RWPE2 (cell line): ENCODE results near the gene INSRR.

Experiments
- ATAC-seq: fragments of 200-7000 bp; cut with Tn5 transposase; 3 replicates; pipeline ENCODE4 v1.9.1; 2021; ENCODE audit warnings: low read depth
- DNase-seq: peaks from one replicate; pipeline ENCODE4 v3.0.0-alpha.2; 2020; ENCODE audit warnings: low spot score
- H3K27ac ChIP-seq: fragments of 450-650 bp; 2 replicates; pipeline ENCODE4 v1.5.1; 2017; ENCODE audit warnings: mild to moderate bottlenecking; ENCODE audit not compliant: poor library complexity, severe bottlenecking
- H3K27me3 ChIP-seq: fragments of 250-450 bp; sonication (Bioruptor Pico); 2 replicates; pipeline ENCODE4 v1.5.1; 2021; ENCODE audit warnings: mild to moderate bottlenecking, moderate library complexity; ENCODE audit not compliant: insufficient read depth, poor library complexity, severe bottlenecking
- H3K36me3 ChIP-seq: fragments of 250-450 bp; sonication (Bioruptor Pico); 2 replicates; pipeline ENCODE4 v1.5.1; 2020; ENCODE audit warnings: low read depth, mild to moderate bottlenecking, moderate library complexity
- H3K4me1 ChIP-seq: fragments of 250-450 bp; sonication (Bioruptor Pico); 2 replicates; pipeline ENCODE4 v1.5.1; 2021; ENCODE audit warnings: mild to moderate bottlenecking, moderate library complexity; ENCODE audit not compliant: insufficient read depth, poor library complexity, severe bottlenecking
- H3K4me3 ChIP-seq: fragments of 250-450 bp; sonication (Bioruptor Pico); 2 replicates; pipeline ENCODE4 v1.5.1; 2021; ENCODE audit warnings: mild to moderate bottlenecking, moderate library complexity; ENCODE audit not compliant: severe bottlenecking
- H3K9me3 ChIP-seq: fragments of 250-450 bp; sonication (Bioruptor Pico); 2 replicates; pipeline ENCODE4 v1.5.1; 2021; ENCODE audit warnings: mild to moderate bottlenecking, moderate library complexity; ENCODE audit not compliant: severe bottlenecking
- TF ChIP-seq, protein P1 (sequence below): fragments of 450-650 bp; IDR thresholded peaks from one replicate; pipeline ENCODE4 v1.5.1; 2017; ENCODE audit warnings: mild to moderate bottlenecking, moderate library complexity; ENCODE audit not compliant: poor library complexity, severe bottlenecking

Gene INSRR

GRCh38 chr1:156845055-156845952, 13.6 kb downstream of the INSRR start:
- H3K9me3 ChIP-seq: no peaks in the 10 kb centered on the region
- DNase-seq: no peak
- ATAC-seq: no peak; the same call in 2 of the 3 replicates
- no peak overlapping the region for H3K27ac ChIP-seq
- no peak overlapping the region for H3K4me3 ChIP-seq
- H3K36me3 ChIP-seq: no peaks in the 10 kb centered on the region
- H3K4me1 ChIP-seq: no peaks in the 10 kb centered on the region
- H3K27me3 ChIP-seq: no peaks in the 10 kb centered on the region
- TF ChIP-seq, protein P1, sequence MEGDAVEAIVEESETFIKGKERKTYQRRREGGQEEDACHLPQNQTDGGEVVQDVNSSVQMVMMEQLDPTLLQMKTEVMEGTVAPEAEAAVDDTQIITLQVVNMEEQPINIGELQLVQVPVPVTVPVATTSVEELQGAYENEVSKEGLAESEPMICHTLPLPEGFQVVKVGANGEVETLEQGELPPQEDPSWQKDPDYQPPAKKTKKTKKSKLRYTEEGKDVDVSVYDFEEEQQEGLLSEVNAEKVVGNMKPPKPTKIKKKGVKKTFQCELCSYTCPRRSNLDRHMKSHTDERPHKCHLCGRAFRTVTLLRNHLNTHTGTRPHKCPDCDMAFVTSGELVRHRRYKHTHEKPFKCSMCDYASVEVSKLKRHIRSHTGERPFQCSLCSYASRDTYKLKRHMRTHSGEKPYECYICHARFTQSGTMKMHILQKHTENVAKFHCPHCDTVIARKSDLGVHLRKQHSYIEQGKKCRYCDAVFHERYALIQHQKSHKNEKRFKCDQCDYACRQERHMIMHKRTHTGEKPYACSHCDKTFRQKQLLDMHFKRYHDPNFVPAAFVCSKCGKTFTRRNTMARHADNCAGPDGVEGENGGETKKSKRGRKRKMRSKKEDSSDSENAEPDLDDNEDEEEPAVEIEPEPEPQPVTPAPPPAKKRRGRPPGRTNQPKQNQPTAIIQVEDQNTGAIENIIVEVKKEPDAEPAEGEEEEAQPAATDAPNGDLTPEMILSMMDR: no peak

GRCh38 chr1:156844638-156845037, 14.3 kb downstream of the INSRR start:
- ATAC-seq (no peak), DNase-seq (no peak)
- no peak overlapping the region for H3K4me3 ChIP-seq
- no peaks in the 10 kb centered on the region for H3K36me3 ChIP-seq
- no peaks in the 10 kb centered on the region for H3K9me3 ChIP-seq
- no peaks in the 10 kb centered on the region for H3K27me3 ChIP-seq
- no peak overlapping the region for H3K27ac ChIP-seq
- TF ChIP-seq, protein P1: no peak
- no peaks in the 10 kb centered on the region for H3K4me1 ChIP-seq

GRCh38 chr1:156844102-156844501, 14.8 kb downstream of the INSRR start:
- Histone ChIP-seq H3K27ac (no peak overlapping the region), H3K9me3 (no peaks in the 10 kb centered on the region), H3K36me3 (no peaks in the 10 kb centered on the region), H3K4me3 (no peak overlapping the region), H3K27me3 (no peaks in the 10 kb centered on the region), H3K4me1 (no peaks in the 10 kb centered on the region)
- DNase-seq (no peak), ATAC-seq (no peak)
- TF ChIP-seq, protein P1: no peak

DNA sequence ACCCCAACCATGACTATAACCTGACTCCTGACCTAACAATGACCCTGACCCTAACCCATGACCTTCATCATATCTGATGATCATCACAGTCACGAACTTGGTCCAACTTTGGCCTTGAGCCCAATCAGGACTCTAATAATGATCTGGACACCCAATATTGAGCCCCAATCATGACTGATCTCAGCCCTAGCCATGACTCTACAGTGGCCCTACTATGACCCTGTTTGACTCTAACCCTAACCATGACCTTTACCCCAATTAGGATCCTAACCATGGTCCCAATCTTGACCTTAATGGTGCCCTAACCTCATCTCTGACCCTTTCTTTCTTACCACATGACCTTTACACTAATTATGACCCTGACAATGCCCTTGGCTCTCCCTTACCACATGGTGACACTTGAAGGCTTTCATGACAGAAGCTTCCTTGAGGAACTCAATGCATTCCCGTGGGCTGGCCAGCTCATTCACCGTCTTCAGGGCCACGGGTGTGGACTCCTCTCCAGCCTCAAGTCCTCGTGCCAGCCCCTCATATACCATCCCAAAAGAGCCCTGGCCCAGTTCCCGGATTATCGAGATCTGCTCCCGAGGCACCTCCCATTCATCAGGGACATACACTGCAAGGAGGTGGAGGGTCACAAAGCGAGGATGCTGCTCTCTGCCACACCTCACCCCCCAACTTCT, 16.2 kb downstream of the INSRR start:
- Histone ChIP-seq H3K4me1 (no peaks in the 10 kb centered on the region), H3K27ac (no peak overlapping the region), H3K36me3 (no peaks in the 10 kb centered on the region), H3K9me3 (no peaks in the 10 kb centered on the region), H3K27me3 (no peaks in the 10 kb centered on the region), H3K4me3 (no peak overlapping the region)
- TF ChIP-seq, protein P1: no peak
- DNase-seq: no peak
- ATAC-seq: no peak
